ENCODE measurements around the gene CRABP1.

Gene CRABP1

GRCh38 chr15:78319588-78319987 lies 20.6 kb upstream of the CRABP1 start:
- DNase-seq = no peak

- DNase-seq = no peak
These were observed 20.0 kb upstream of the CRABP1 start for GRCh38 chr15:78320183-78320582.

GRCh38 chr15:78321041-78321570 lies 19.0 kb upstream of the CRABP1 start:
- DNase-seq = no peak

GRCh38 chr15:78321786-78322185 lies 18.4 kb upstream of the CRABP1 start:
- DNase-seq = no peak

GRCh38 chr15:78322243-78322642 lies 17.9 kb upstream of the CRABP1 start:
- DNase-seq = peak; percentile 5

GRCh38 chr15:78322724-78323521 lies 17.2 kb upstream of the CRABP1 start:
- no peak for DNase-seq

- DNase-seq = no peak
These were observed 16.5 kb upstream of the CRABP1 start for GRCh38 chr15:78323693-78324092.

- DNase-seq = no peak
These were observed 16.0 kb upstream of the CRABP1 start for GRCh38 chr15:78324144-78324543.

- no peak for DNase-seq
These were observed 14.9 kb upstream of the CRABP1 start for GRCh38 chr15:78325092-78325843.

- no peak for DNase-seq
These were observed 12.7 kb upstream of the CRABP1 start for GRCh38 chr15:78327466-78327865.

GRCh38 chr15:78329625-78330024 lies 10.5 kb upstream of the CRABP1 start:
- DNase-seq = no peak

GRCh38 chr15:78334845-78335244 lies 5.3 kb upstream of the CRABP1 start:
- DNase-seq = no peak

GRCh38 chr15:78335985-78336384 lies 4.2 kb upstream of the CRABP1 start:
- DNase-seq = no peak

- no peak for DNase-seq
These were observed 1.4 kb upstream of the CRABP1 start for GRCh38 chr15:78338781-78339180.

GRCh38 chr15:78339559-78339958 lies 594 bp upstream of the CRABP1 start:
- no peak for DNase-seq

- DNase-seq = no peak
These were observed 1.2 kb downstream of the CRABP1 start for GRCh38 chr15:78341057-78341987.

GRCh38 chr15:78342021-78342420 lies 1.9 kb downstream of the CRABP1 start:
- DNase-seq = no peak

GRCh38 chr15:78343276-78344060 lies 3.3 kb downstream of the CRABP1 start:
- DNase-seq = no peak

- no peak for DNase-seq
These were observed 5.4 kb downstream of the CRABP1 start for GRCh38 chr15:78345396-78346125.

- DNase-seq = no peak
These were observed 7.7 kb downstream of the CRABP1 start for GRCh38 chr15:78347586-78348543.

Data from SHP77 treated with DMSO at 0.1 percent for 48 hours (cell line).